Left lung (tissue), 10 donors: Measurements from ENCODE around the gene C2orf76. TPM values are rescaled to one million over a fixed set of nuclear protein-coding genes. Genes with fewer than 3 reads are reported as not detected.

Experiments
- ATAC-seq: fragments of 200-7000 bp; cut with Tn5 transposase; one replicate; pipeline ENCODE4 v1.9.1; 2020; ENCODE audit warnings: moderate library complexity
- DNase-seq, 4 donors: peaks; one replicate each; pipeline ENCODE4 v3.0.0-alpha.2; 2013 to 2020
- H3K27ac ChIP-seq, 2 donors: fragments of 200-600 bp; sonication (generic) in 1 of 2; one replicate each; pipeline versions ENCODE4 v1.5.0 to v1.8.0; 2020 to 2021
- H3K27me3 ChIP-seq, 2 donors: fragments of 200-600 bp; sonication (generic) in 1 of 2; one replicate each; pipeline versions ENCODE4 v1.5.0 to v1.8.0; 2020 to 2021
- H3K36me3 ChIP-seq, 2 donors: fragments of 200-600 bp; sonication (generic) in 1 of 2; one replicate each; pipeline versions ENCODE4 v1.5.0 to v1.8.0; 2020 to 2021
- H3K4me1 ChIP-seq, 2 donors: fragments of 200-600 bp; one replicate each; pipeline ENCODE4 v1.8.0; 2021
- H3K4me3 ChIP-seq, 2 donors: fragments of 200-600 bp; sonication (generic) in 1 of 2; one replicate each; pipeline versions ENCODE4 v1.5.0 to v1.8.0; 2020 to 2021; ENCODE audit warnings: mild to moderate bottlenecking in 1 of 2
- H3K9me3 ChIP-seq, 2 donors: fragments of 200-600 bp; sonication (generic) in 1 of 2; one replicate each; pipeline versions ENCODE4 v1.5.0 to v1.8.0; 2020 to 2021
- CTCF ChIP-seq, 2 donors: fragments of 200-600 bp; sonication (generic) in 1 of 2; IDR thresholded peaks; one replicate each; pipeline versions ENCODE4 v1.5.0 to v1.8.0; 2021; ENCODE audit warnings: antibody characterized with exemption in 2 of 2
- intact Hi-C, 2 donors: fragments of 100-400 bp; cut with DNase I; formaldehyde crosslinking; loops; one replicate each; pipeline versions ENCODE4 v1.11.2 to v1.14.2; 2022
- polyA plus RNA-seq, 6 donors: library from polyadenylated mRNA; unstranded; fragments of 120-200 nt; gene quantifications; one replicate each; pipeline ENCODE4 v1.2.1, GENCODE V29; 2013; ENCODE audit not compliant: insufficient read length in 6 of 6
- total RNA-seq, 2 donors: library from RNA; stranded (reverse); fragmentation: NEBNext Ultra II Directional; extraction: Animal tissue kit (Norgen Biotek cat#: 25700); gene quantifications; one replicate each; pipeline ENCODE4 v1.2.1, GENCODE V29; 2021
- donor health status: DM: no; HTN: yes; CAD: no.
- donor health status: DM: no; HTN: no; CAD: no.

Gene C2orf76
- total and polyA plus RNA-seq, 8 donors: 11.0 to 17.1 (median 16.0) TPM

- no peak overlapping the region for H3K4me3 ChIP-seq
- no peak for ATAC-seq
- peaks cover 0 to 5% of the 10 kb centered on the region in 2 donors for H3K4me1 ChIP-seq
- H3K9me3 ChIP-seq: no peaks in the 10 kb centered on the region
- no peak for TF ChIP-seq CTCF (IDR thresholded peaks at IDR 0.05)
- H3K27ac ChIP-seq: no peak overlapping the region
- DNase-seq: no peak
- no peaks in the 10 kb centered on the region for H3K27me3 ChIP-seq
- intact Hi-C loops: loop anchor here in 1 of 2 donors (10.0 kb wide), 1 partner anchor 73 kb away; no protein-coding TSS in a partner anchor
- H3K36me3 ChIP-seq: no peaks in the 10 kb centered on the region
Measured at GRCh38 chr2:119402106-119402505, 35.5 kb upstream of the C2orf76 start.

DNA sequence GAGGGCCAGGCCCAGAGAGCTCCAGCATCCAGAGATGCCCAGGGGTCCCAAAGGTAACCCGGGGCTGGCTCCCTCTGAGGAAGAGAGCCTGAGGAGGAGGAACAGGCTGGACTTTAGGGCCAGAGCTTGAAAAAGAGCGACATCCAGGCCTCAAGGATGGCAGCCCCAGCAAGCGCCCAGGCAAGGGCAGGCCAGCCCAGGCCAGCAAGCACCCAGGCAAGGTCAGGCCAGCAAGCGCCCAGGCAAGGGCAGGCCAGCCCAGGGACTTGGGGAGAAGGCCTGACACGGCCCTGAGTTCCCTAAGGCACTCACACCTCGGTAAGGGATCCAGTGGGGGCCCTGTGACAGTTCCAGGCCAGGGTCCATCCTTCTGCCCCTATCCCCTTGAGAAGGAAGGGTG is 30.6 kb upstream of the C2orf76 start:
- Histone ChIP-seq H3K4me1 (no peaks in the 10 kb centered on the region), H3K36me3 (no peaks in the 10 kb centered on the region), H3K27me3 (no peaks in the 10 kb centered on the region), H3K27ac (no peak overlapping the region), H3K4me3 (no peak overlapping the region), H3K9me3 (no peaks in the 10 kb centered on the region)
- no peak for TF ChIP-seq CTCF (IDR thresholded peaks at IDR 0.05)
- DNase-seq: no peak
- no peak for ATAC-seq
- intact Hi-C loops: no loop called here

- no peaks in the 10 kb centered on the region for H3K36me3 ChIP-seq
- DNase-seq: no peak
- peaks cover 9 to 12% of the 10 kb centered on the region in 2 donors for H3K4me1 ChIP-seq
- H3K27ac ChIP-seq: no peak overlapping the region
- H3K4me3 ChIP-seq: no peak overlapping the region
- H3K9me3 ChIP-seq: no peaks in the 10 kb centered on the region
- no peak for TF ChIP-seq CTCF (IDR thresholded peaks at IDR 0.05)
- ATAC-seq: no peak
- intact Hi-C loops: no loop called here
- no peaks in the 10 kb centered on the region for H3K27me3 ChIP-seq
Measured at GRCh38 chr2:119393971-119394748, 27.5 kb upstream of the C2orf76 start.

DNA sequence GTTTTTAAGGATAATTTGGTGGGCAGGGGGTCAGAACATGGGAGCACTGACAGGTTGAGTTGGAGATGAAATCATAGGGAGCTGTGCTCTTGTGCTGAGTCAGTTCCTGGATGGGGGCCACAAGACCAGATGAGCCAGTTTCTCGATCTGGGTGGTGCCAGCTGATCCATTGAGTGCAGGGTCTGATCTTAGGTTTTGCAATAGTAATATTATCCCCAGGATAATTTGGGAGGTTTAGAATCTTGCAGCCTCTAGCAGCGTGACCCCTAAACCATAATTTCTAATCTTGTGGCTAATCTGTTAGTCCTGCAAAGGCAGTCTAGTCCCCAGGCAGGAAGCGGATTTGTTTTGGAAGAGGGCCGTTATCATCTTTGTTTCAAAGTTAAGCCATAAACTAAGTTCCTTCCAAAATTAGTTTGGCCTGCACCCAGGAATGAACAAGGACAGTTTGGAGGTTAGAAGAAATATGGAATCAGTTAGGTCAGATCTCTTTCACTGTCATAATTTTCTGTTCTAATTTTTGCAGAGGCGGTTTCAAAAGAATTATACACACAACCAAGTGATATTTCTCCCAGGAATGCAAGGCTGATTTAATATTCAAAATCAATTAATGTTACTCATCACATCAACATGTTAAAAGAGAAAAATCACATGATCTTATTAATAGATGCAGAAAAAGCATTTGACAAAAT is 23.1 kb upstream of the C2orf76 start:
- Histone ChIP-seq H3K9me3 (no peaks in the 10 kb centered on the region), H3K4me1 (peaks cover 18 to 33% of the 10 kb centered on the region in 2 donors), H3K36me3 (no peaks in the 10 kb centered on the region), H3K27ac (no peak overlapping the region), H3K4me3 (no peak overlapping the region), H3K27me3 (no peaks in the 10 kb centered on the region)
- peak; percentile 11 for ATAC-seq
- peak in 2 of 4 donors; percentile 14 to 47 for DNase-seq
- intact Hi-C loops: no loop called here
- no peak for TF ChIP-seq CTCF (IDR thresholded peaks at IDR 0.05)
